GOT3 (cell line): ENCODE data around the gene P2RX6.
"Not testable (repeated sequence)": the region's sequence is repeated elsewhere in the genome, so short reads cannot be mapped to it uniquely, and the experiment has no call there.

Experiments used
- DNase-seq: peaks from one replicate; lab custom pipeline; 2025; ENCODE audit warnings: mixed read lengths; lab: John Stamatoyannopoulos, UW

P2RX6 gene

GRCh38 chr22:21031545-21032036, 16.6 kb downstream of the P2RX6 start:
- no peak for DNase-seq

- DNase-seq: no peak
Measured at GRCh38 chr22:21032037-21032867, 17.3 kb downstream of the P2RX6 start, which contains the start of gene SLC7A4. TSS of gene SLC7A4 (minus strand) at chr22:21032561. CDS start at chr22:21031812, 749 bp downstream.

- DNase-seq: no peak
Measured at GRCh38 chr22:21032868-21033688, 18.1 kb downstream of the P2RX6 start.

- no peak for DNase-seq
Measured at GRCh38 chr22:21033895-21034294, 18.9 kb downstream of the P2RX6 start.

DNA sequence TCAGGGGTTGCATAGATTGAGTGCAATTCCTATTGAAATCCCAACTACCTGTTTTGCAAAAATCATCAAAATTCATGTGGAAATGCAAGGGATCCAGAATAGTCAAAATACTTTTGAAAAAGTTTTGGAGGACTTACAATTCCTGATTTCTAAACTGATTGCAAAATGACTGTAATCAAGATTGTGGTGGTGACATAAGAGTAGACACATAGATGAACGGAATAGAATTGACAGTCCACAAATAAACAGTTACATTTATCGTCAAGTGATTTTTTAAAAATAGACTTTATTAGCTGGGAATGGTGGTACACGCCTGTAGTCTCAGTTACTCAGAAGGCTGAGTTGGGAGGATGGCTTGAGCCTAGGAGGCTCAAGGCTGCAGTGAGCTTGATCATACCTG, 20.0 kb downstream of the P2RX6 start:
- DNase-seq: no peak

DNA sequence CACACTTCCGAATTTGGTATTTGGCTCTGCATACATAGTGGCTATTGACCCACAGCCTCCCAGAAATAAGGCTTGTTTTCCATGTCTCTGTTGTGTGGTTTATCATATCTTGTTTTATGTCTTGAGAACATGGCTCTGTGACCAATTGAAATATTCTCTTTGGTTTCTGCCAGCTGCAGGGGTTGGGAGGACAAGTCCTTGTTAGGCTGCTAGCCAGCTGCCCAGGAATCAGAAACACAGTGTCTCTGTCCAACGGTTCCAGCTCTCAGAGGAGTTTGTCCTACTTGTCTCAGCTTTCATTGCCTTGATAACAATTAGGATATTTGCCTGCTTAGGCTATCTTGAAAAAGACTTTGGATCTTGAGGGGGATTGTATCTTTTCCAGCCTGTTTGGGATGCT, 23.4 kb downstream of the P2RX6 start:
- DNase-seq: no peak

DNA sequence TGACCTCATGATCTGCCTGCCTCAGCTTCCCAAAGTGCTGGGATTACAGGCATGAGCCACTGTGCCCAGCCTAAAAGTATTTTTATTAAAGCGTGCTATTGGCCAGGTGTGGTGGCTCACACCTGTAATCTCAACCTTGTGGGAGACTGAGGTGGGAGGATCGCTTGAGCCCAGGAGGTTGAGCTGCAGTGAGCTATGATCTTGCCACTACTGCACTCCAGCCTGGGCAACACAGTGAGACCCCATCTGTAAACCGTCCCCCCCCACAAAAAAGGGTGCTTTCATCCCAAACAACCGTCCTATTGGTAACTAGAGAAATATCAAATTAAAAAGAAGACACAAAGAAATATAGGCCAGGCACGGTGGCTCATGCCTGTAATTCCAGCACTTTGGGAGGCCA, 24.2 kb downstream of the P2RX6 start:
- not testable (repeated sequence) for DNase-seq

DNA sequence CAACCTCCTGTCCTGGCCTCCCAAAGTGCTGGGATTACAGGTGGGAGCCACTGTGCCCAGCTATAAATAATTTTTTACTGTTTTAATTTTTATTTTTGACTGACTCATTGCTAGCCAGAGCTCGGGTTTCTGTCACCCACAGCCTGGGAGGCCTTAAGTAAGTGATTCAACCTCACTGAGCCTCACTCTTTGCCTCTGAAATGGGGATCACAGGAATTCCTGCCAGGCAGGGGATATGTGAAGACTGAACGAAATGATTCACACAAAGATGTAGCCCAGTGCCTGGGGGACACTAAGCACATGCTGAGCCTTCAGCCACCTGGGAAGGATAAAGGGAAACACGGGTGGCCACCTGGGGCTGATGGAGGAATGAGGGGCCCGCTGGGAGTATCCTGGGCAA, 27.0 kb downstream of the P2RX6 start:
- DNase-seq: no peak

DNA sequence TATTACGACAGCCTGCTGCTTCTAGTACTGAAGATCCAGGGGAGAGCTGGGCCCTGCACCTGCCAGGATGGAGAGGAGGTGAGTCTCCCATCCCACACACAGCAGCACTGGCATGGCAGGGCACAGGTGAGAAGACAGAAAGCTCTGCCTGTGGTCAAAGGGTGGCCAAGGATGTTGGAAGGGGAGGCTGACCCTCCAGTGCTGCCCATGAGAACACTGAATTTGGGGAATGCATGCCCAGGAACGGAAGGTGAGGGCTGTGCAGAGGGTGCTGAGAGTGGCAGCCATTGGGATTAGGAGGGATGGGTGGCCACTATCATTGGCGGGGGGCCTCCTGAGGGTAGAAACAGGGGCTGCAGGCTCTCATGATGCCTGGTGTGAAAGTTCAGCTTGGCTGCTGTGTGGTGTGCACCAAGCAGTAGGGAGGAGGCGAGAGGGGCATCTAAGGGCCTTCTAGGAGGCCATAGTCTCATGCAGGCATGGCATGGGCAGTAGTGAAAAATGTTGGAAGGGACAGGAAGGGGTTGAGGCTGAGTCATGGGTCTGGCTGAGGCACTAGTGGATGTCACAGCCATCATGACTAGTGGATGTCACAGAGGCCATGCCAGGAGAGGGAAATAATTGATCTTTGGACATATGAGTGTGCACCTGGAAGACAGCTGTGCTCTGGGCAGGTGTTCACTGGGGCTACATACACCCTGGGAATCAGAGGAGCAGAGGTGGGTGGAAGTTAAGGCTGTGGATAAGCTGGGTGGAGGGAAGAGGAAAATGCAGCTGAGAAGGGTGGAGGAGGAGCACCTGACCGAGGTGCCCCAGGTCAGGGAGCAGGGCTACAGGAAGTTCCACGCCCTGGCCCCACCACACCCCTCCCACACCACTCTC, 28.3 kb downstream of the P2RX6 start:
- DNase-seq: no peak

- DNase-seq: no peak
Measured at GRCh38 chr22:21043860-21044535, 29.0 kb downstream of the P2RX6 start.

DNA sequence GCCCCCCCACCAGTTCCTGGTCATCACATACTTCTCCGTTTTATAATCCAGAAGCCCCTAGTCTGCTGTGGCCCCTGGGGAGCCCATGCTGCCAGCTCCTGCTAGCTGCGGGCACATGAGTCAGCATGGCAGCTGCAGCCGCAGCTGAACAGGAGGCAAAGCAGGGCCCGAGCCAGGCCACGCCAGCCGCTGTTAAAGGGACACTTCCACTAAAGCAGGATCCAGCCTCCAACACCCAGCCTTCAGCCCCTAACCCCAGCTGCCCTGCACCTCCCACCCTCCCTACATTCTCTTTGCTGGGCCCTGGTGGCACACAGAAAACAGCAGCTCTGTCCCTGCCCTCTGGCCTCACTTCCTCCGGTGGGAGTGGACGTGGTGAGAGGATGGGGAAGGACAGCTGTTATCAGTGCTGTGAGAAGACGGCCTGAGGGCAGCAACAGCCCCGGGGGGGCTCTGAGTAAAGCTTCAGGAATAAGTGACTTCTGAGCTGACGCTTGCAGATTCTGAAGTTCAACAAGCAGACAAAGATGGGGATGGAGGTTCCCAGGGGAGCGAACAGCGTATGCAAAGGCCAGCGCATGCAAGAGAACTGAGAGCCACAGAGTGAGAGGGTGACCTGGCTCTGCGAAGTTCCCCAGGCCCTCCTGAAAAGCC, 30.1 kb downstream of the P2RX6 start:
- DNase-seq: peak; percentile 33

- DNase-seq: peak; percentile 72
Measured at GRCh38 chr22:21045585-21046294, 30.8 kb downstream of the P2RX6 start, which contains the start of gene LRRC74B. TSS of gene LRRC74B (plus strand) at chr22:21045946. CDS start at chr22:21045987, 41 bp downstream.

DNA sequence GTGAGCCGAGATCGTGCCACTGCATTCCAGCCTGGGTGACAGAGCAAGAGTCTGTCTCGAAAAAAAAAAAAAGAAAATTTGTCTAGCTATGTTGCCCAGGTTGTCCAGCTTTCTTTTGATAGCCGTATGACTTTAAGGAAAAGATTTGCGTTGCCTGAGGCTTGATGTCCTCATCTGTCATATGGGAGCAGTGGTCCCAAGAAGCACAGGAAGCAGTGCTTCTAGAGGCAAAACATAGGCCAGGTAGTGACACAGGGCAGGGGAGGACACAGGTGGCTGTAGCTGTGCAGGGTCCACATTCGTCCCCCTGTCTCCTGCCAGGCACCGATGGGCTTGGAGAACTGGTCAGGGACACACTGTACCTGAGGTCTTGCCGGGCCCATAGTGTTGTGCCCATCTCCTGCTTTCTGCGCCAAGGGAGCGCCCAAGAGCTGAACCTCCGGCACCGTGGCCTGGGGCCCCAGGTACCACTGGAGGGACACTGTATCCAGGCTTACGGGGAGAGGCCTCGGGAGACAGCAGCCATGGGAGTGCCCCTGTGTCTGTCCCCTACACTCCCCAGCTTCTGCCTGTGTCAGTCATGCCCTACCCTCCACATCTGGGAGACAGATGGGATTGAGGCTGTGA, 32.2 kb downstream of the P2RX6 start:
- no peak for DNase-seq

GRCh38 chr22:21047730-21048129, 32.8 kb downstream of the P2RX6 start:
- DNase-seq: no peak

- DNase-seq: not testable (repeated sequence)
Measured at GRCh38 chr22:21048448-21048847, 33.5 kb downstream of the P2RX6 start.

DNA sequence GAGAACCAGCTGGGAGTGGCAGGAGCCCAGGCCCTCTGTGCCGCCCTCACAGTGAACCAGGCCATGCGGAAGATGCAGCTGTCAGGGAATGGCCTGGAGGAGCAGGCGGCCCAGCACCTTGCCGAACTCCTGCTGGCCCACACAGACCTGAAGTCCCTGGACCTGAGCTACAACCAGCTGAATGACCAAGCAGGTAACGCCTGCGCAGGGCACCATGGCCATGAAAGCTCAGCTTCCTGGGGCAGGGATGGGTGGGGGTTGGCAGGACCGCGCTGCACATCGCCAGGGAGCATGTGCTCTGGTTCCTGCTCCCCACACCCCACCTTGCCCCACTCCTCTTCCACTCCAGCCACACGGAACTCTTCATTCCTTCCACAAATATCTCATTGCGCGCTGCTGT, 34.0 kb downstream of the P2RX6 start:
- DNase-seq: not testable (repeated sequence)

GRCh38 chr22:21051145-21051830, 36.3 kb downstream of the P2RX6 start:
- no peak for DNase-seq

DNA sequence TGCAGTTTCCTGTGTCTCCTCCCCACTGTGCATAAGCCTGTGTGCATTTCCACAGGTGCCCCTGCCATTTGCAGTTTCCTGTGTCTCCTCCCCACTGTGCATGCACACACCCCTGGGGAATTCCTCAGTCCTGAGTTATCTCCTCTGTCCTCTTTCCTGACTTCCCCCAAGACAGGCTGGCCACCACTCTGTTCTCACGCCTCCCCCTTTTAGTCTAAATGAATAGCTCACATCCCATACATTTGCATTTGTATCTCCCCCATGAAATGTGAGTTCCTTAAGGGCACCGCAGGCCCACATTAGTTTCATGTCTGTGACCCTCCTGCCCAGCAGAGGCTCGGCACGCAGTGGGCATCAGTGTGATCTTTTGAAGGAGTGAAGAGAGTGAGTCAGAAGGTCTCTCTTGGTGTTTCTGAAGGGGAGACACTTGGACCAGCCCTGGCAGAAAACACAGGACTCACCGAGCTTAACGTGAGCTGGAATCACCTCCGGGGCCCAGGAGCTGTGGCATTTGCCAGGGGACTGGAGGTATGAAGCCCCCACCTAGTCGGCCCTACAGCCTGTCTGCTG, 37.0 kb downstream of the P2RX6 start:
- DNase-seq: no peak
